Measurements from ENCODE around the gene E2F2. TPM values are rescaled to one million over a fixed set of nuclear protein-coding genes. Genes with fewer than 3 reads are reported as not detected.

E2F2 gene
- total RNA-seq, 1 experiment from 2014 or later = 46.1 TPM

- no peak for DNase-seq (ENCODE audit: low spot score)
- intact Hi-C loops (cut with micrococcal nuclease; ENCODE audit: unreplicated experiment) = no loop called here
- H3K4me3 ChIP-seq (ENCODE audit: low read depth, low read length, poor library complexity, severe bottlenecking) = no peak overlapping the region
- H3K4me1 ChIP-seq (ENCODE audit: insufficient read depth, low read length, poor library complexity, severe bottlenecking) = peaks cover 5% of the 10 kb centered on the region
- POLR2A ChIA-PET (ENCODE audit: low non-redundant PET) = no interaction called here
- H3K9me3 ChIP-seq (ENCODE audit: low read depth, low read length, poor library complexity, severe bottlenecking) = no peaks in the 10 kb centered on the region
- no peak overlapping the region for H3K27ac ChIP-seq (ENCODE audit: low read depth, low read length, poor library complexity, severe bottlenecking)
- H3K36me3 ChIP-seq (ENCODE audit: insufficient read depth, low read length, poor library complexity, severe bottlenecking) = no peaks in the 10 kb centered on the region
- TF ChIP-seq EZH2 (IDR thresholded peaks at IDR 0.05; ENCODE audit: borderline replicate concordance, low read depth, low read length, poor library complexity, severe bottlenecking) = no peak
- CTCF ChIA-PET = no interaction called here
- BruUV-seq (replicated peaks) = no TSS peak
- no peaks in the 10 kb centered on the region for H3K27me3 ChIP-seq (replicated peaks; ENCODE audit: insufficient read depth, low read depth, low read length, poor library complexity)
These were observed 38.8 kb downstream of the E2F2 start for GRCh38 chr1:23492132-23492720.

GRCh38 chr1:23489842-23490241 lies 41.2 kb downstream of the E2F2 start:
- Histone ChIP-seq H3K36me3 (ENCODE audit: insufficient read depth, low read length, poor library complexity, severe bottlenecking) (no peaks in the 10 kb centered on the region), H3K4me3 (ENCODE audit: low read depth, low read length, poor library complexity, severe bottlenecking) (no peak overlapping the region), H3K27me3 (replicated peaks; ENCODE audit: insufficient read depth, low read depth, low read length, poor library complexity) (no peaks in the 10 kb centered on the region), H3K9me3 (ENCODE audit: low read depth, low read length, poor library complexity, severe bottlenecking) (no peaks in the 10 kb centered on the region), H3K4me1 (ENCODE audit: insufficient read depth, low read length, poor library complexity, severe bottlenecking) (peaks cover 5% of the 10 kb centered on the region), H3K27ac (ENCODE audit: low read depth, low read length, poor library complexity, severe bottlenecking) (no peak overlapping the region)
- DNase-seq (ENCODE audit: low spot score) = no peak
- ChIA-PET POLR2A (ENCODE audit: low non-redundant PET) (no interaction called here), CTCF (no interaction called here)
- intact Hi-C loops (cut with micrococcal nuclease; ENCODE audit: unreplicated experiment) = no loop called here
- no TSS peak for BruUV-seq (replicated peaks)
- TF ChIP-seq CTCF (conservative IDR thresholded peaks at IDR 0.05; ENCODE audit: low read depth, low read length) (no peak), EZH2 (IDR thresholded peaks at IDR 0.05; ENCODE audit: borderline replicate concordance, low read depth, low read length, poor library complexity, severe bottlenecking) (no peak)

GRCh38 chr1:23485002-23485332 lies 46.1 kb downstream of the E2F2 start:
- no peaks in the 10 kb centered on the region for H3K9me3 ChIP-seq (ENCODE audit: low read depth, low read length, poor library complexity, severe bottlenecking)
- TF ChIP-seq EZH2 (IDR thresholded peaks at IDR 0.05; ENCODE audit: borderline replicate concordance, low read depth, low read length, poor library complexity, severe bottlenecking) = no peak
- H3K4me3 ChIP-seq (ENCODE audit: low read depth, low read length, poor library complexity, severe bottlenecking) = peak overlapping the region; percentile 68
- ChIA-PET POLR2A (ENCODE audit: low non-redundant PET) (no interaction called here), CTCF (interaction anchor here (0.6 to 1.2 kb wide), 4 partner anchors 12 to 432 kb away, joined by 3 to 16 read pairs (median 8); no protein-coding TSS in a partner anchor)
- H3K27ac ChIP-seq (ENCODE audit: low read depth, low read length, poor library complexity, severe bottlenecking) = no peak overlapping the region
- intact Hi-C loops (cut with micrococcal nuclease; ENCODE audit: unreplicated experiment) = no loop called here
- no peaks in the 10 kb centered on the region for H3K27me3 ChIP-seq (replicated peaks; ENCODE audit: insufficient read depth, low read depth, low read length, poor library complexity)
- no peaks in the 10 kb centered on the region for H3K36me3 ChIP-seq (ENCODE audit: insufficient read depth, low read length, poor library complexity, severe bottlenecking)
- no peak for DNase-seq (ENCODE audit: low spot score)
- BruUV-seq (replicated peaks) = no TSS peak
- peaks cover 10% of the 10 kb centered on the region for H3K4me1 ChIP-seq (ENCODE audit: insufficient read depth, low read length, poor library complexity, severe bottlenecking)

GRCh38 chr1:23484253-23485001 lies 46.6 kb downstream of the E2F2 start:
- POLR2A ChIA-PET (ENCODE audit: low non-redundant PET) = no interaction called here
- BruUV-seq (replicated peaks) = no TSS peak
- Histone ChIP-seq H3K27me3 (replicated peaks; ENCODE audit: insufficient read depth, low read depth, low read length, poor library complexity) (no peaks in the 10 kb centered on the region), H3K27ac (ENCODE audit: low read depth, low read length, poor library complexity, severe bottlenecking) (peak overlapping the region; percentile 65), H3K4me3 (ENCODE audit: low read depth, low read length, poor library complexity, severe bottlenecking) (peak overlapping the region; percentile 68), H3K4me1 (ENCODE audit: insufficient read depth, low read length, poor library complexity, severe bottlenecking) (peaks cover 6% of the 10 kb centered on the region), H3K36me3 (ENCODE audit: insufficient read depth, low read length, poor library complexity, severe bottlenecking) (no peaks in the 10 kb centered on the region), H3K9me3 (ENCODE audit: low read depth, low read length, poor library complexity, severe bottlenecking) (no peaks in the 10 kb centered on the region)
- CTCF ChIA-PET = interaction anchor here (0.6 to 1.2 kb wide), 4 partner anchors 13 to 441 kb away, joined by 3 to 16 read pairs (median 8); no protein-coding TSS in a partner anchor
- intact Hi-C loops (cut with micrococcal nuclease; ENCODE audit: unreplicated experiment) = no loop called here
- peak; percentile 94 for DNase-seq (ENCODE audit: low spot score)
- TF ChIP-seq CTCF (conservative IDR thresholded peaks at IDR 0.05; ENCODE audit: low read depth, low read length) (no peak), EZH2 (IDR thresholded peaks at IDR 0.05; ENCODE audit: borderline replicate concordance, low read depth, low read length, poor library complexity, severe bottlenecking) (no peak)

Measured in A673 (cell line).